AG04449 (cell line): Measurements from ENCODE around the gene POMT1.

Experiments
- CTCF ChIA-PET: fragments of 350-600 bp; formaldehyde crosslinking; extraction: SDS; loops from one replicate; lab custom pipeline; 2021; ENCODE audit warnings: antibody characterized with exemption; lab: Yijun Ruan, JAX
- POLR2A ChIA-PET: fragments of 400-600, 350-600 bp; formaldehyde crosslinking; extraction: SDS; loops from one replicate; lab custom pipeline; 2020; ENCODE audit warnings: antibody characterized with exemption, inconsistent platforms; lab: Yijun Ruan, JAX
- DNase-seq: peaks from one replicate; pipeline ENCODE4 v3.0.0-alpha.2; 2010; ENCODE audit warnings: low read depth, low spot score
- H3K4me3 ChIP-seq: 2 replicates; pipeline ENCODE4 v1.5.1; 2011; ENCODE audit warnings: low read depth, mild to moderate bottlenecking, control low read depth, low read length
- TF ChIP-seq, protein P1 (sequence below): IDR thresholded peaks from one replicate; pipeline ENCODE4 v1.5.1; 2011; ENCODE audit warnings: mild to moderate bottlenecking, moderate library complexity, low read length, control low read depth, inconsistent platforms; ENCODE audit not compliant: insufficient read depth; ENCODE audit errors: missing control alignments

POMT1 gene

DNA sequence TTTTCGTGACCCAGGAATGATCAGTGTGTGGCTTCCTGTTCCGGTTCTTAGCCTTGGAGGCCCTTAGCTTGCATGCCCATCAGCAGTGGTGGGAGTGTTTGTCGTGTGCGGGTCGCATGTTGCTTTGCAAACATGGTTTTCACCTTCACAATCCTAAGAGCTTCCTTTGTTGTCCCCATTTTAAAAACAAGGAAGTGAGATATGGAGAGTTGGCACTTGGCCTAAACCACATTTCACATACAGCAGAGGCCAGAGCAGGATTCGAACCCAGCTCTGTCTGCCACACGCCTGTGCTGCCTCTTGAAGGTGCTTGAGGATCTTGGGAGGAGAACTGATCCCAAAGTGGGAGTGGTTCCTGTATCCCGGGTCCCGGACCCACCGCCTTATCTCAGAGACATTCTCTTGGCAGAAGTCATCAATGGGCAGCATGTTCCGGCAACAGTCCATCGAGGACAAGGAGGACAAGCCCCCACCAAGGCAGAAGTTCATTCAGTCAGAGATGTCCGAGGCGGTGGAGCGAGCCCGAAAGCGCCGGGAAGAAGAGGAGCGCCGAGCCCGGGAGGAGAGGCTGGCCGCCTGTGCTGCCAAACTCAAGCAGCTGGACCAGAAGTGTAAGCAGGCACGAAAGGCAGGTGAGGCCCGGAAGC, 38.2 kb upstream of the POMT1 start:
- H3K4me3 ChIP-seq = no peak overlapping the region
- TF ChIP-seq, protein P1, sequence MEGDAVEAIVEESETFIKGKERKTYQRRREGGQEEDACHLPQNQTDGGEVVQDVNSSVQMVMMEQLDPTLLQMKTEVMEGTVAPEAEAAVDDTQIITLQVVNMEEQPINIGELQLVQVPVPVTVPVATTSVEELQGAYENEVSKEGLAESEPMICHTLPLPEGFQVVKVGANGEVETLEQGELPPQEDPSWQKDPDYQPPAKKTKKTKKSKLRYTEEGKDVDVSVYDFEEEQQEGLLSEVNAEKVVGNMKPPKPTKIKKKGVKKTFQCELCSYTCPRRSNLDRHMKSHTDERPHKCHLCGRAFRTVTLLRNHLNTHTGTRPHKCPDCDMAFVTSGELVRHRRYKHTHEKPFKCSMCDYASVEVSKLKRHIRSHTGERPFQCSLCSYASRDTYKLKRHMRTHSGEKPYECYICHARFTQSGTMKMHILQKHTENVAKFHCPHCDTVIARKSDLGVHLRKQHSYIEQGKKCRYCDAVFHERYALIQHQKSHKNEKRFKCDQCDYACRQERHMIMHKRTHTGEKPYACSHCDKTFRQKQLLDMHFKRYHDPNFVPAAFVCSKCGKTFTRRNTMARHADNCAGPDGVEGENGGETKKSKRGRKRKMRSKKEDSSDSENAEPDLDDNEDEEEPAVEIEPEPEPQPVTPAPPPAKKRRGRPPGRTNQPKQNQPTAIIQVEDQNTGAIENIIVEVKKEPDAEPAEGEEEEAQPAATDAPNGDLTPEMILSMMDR = no peak
- CTCF ChIA-PET = interaction anchor here (0.8 to 3.1 kb wide), 7 partner anchors 9 to 128 kb away, joined by 3 to 15 read pairs (median 4); no protein-coding TSS in a partner anchor
- POLR2A ChIA-PET = no interaction called here
- DNase-seq = no peak

DNA sequence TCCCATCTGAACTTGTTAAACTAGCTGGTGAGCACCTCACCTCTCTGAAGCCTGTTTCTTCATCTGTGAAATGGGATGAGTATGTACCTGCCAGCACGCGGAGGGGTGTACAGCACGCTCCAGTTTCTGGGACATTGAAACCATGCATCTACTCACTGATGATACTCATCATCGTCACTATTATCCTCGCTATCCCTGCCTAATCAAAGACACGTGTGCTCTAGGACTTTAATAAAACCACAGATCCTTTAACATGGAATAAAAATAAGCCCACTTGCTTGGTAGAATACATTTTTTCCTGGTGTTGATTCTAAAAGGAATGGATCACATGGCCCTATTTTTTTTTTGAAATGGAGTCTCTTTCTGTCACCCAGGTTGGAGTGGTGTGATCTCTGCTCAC, 37.3 kb upstream of the POMT1 start:
- H3K4me3 ChIP-seq = no peak overlapping the region
- DNase-seq = no peak
- TF ChIP-seq, protein P1 = no peak
- POLR2A ChIA-PET = no interaction called here
- CTCF ChIA-PET = interaction anchor here (1.1 to 3.1 kb wide), 5 partner anchors 9 to 115 kb away, joined by 4 to 15 read pairs (median 6); no protein-coding TSS in a partner anchor

DNA sequence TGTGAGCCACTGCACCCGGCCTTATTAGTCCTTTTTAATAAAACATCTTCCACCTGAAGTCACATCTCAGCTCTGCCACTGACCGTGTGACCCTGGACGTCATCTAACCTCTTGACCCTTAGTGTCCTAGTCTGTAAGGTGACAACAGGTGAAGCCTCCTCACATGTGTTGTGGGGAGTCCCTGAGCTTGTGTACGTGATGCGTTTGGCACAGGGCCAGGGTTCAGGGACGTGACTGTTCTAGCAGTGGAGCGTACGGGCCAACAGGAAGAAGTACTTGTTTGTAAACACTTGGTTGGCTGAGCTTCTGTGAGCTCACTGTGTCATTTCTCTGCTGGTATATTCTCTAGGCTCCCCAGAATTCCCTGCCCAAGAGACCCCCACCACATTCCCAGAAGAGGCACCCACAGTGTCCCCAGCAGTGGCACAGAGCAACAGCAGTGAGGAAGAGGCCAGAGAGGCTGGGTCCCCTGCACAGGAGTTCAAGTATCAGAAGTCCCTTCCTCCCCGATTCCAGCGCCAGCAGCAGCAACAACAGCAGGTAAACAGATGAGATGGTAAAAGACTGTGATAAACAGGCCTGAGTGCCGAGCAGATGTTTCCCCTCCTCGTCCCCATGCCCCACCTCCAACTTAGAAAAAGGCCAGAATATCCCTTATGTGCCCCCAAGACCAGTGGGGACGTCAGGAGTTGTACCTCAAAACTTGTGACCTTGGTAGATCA, 35.3 kb upstream of the POMT1 start:
- TF ChIP-seq, protein P1 = no peak
- CTCF ChIA-PET = interaction anchor here (0.6 to 1.9 kb wide), 3 partner anchors 13 to 118 kb away, joined by 3 to 10 read pairs (median 8); no protein-coding TSS in a partner anchor
- no peak for DNase-seq
- POLR2A ChIA-PET = no interaction called here
- H3K4me3 ChIP-seq = no peak overlapping the region

DNA sequence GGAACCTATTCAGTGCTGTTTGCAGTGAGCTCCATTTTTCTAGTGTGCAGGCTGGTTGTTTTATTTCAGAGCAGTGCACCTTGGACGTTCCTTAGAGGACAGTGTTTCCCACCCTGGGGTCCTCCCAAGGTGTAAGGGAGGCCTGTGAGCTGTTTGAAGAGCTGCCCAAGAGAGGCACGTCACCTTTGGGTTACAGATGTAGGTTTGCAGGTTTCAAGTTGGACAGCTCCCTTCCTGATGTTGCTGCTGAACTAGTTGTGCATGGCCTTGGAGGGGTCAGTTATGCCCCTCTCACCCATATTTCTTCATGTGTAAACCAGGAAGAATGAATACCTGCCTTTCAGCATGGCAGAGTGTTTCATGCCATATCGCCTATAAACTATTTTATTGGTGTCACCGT, 34.7 kb upstream of the POMT1 start:
- no peak overlapping the region for H3K4me3 ChIP-seq
- ChIA-PET CTCF (interaction anchor here (0.6 to 2.9 kb wide), 4 partner anchors 10 to 118 kb away, joined by 3 to 13 read pairs (median 9); no protein-coding TSS in a partner anchor), POLR2A (no interaction called here)
- TF ChIP-seq, protein P1 = no peak
- DNase-seq = no peak

DNA sequence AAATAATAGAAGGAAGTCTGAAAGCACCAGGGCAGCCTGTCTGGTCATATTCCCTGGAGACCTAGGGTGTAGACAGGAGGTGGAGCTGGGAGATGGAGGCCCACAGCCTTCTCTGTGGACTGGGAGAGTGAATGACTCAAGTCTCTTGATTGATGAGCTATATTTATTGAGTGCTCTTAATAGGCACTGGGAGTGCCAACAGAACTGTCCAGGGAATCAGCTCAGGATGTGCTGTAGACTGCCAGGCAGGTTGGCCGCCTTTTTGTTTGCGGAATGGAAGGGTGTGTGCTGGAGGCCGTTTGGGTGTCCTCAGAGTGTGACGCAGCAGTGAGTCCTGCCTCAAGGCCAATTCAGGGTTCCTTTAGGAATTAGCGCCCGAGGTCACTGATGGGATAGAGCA, 33.4 kb upstream of the POMT1 start:
- TF ChIP-seq, protein P1 = no peak
- no peak for DNase-seq
- ChIA-PET POLR2A (no interaction called here), CTCF (interaction anchor here (2.3 to 4.3 kb wide), 3 partner anchors 8 to 119 kb away, joined by 9 to 25 read pairs (median 13); no protein-coding TSS in a partner anchor)
- H3K4me3 ChIP-seq = no peak overlapping the region

DNA sequence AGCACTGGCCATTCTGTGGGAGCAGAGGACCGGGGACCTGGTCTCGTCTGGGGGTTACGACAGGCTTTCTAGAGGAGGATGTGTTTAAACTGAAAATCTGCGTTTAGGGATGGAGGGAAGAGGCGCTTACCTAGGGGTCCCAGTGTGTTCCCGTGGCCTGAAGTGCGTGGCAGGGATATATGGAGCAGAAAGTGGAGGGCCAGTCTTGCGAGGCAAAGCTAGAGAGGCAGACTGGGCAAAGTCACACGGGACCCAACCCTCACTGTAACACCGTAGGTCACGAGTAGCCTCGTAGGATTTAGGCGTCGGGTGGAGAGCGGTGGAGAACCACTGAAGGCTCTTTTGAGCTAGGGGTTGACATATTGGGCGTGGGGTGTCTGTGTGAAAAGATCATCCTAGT, 32.8 kb upstream of the POMT1 start:
- no peak for DNase-seq
- TF ChIP-seq, protein P1 = no peak
- POLR2A ChIA-PET = no interaction called here
- no peak overlapping the region for H3K4me3 ChIP-seq
- CTCF ChIA-PET = interaction anchor here (2.3 to 4.3 kb wide), 3 partner anchors 8 to 120 kb away, joined by 9 to 25 read pairs (median 13); no protein-coding TSS in a partner anchor
